Measurements from ENCODE around the gene WSCD1.

The WSCD1 gene

DNA sequence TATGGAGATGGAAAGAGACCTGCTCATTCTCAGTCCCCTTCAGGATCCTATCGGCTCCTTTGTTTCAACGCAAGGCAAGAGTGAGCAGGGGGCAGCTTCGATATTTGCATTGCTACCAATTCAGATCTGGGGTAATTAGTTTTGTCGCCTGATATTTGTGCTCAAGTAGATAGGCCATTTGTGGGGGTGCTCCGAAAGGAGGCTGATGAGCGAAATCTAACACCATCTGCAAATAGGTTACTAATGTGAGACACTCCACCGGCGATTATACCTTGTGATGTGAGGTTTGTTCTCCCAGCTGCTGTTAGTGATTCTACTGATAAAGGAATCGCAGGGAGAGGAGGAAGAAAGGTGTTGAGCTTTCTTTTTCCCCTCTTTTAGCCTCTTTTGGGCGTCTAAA lies 31.5 kb downstream of the WSCD1 start:
- Histone ChIP-seq H3K4me1 (peaks cover 9% of the 10 kb centered on the region; the same call in 1 of the 2 replicates), H3K9ac (no peak overlapping the region), H3K9me3 (no peaks in the 10 kb centered on the region), H4K20me1 (no peaks in the 10 kb centered on the region), H3K27ac (no peak overlapping the region), H3K36me3 (no peaks in the 10 kb centered on the region), H3K4me2 (no peak overlapping the region), H3K27me3 (no peaks in the 10 kb centered on the region), H3K4me3 (no peak overlapping the region)
- TF ChIP-seq Cebpa-rat (IDR thresholded peaks at IDR 0.05) = no peak

DNA sequence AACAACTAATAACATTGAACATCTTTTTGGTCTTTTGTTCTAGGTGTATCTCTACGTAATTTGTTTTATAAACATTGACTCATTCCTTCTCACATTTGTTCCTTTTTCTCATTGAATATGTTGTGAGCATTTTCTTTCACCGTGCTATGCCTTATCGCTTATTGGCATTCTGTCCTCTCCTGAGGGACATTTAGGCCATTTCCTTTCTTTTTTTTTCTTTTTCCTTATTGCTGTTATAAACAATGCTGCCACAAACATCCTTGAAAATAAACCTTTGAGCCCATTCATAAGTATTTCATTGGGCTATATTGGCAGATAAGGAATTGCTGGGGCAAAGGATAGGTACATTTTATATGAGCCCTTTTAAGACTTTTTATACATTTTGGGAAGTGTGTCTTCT lies 32.4 kb downstream of the WSCD1 start:
- Histone ChIP-seq H3K4me1 (peaks cover 6% of the 10 kb centered on the region; the same call in 1 of the 2 replicates), H3K36me3 (no peaks in the 10 kb centered on the region), H3K4me2 (no peak overlapping the region), H4K20me1 (no peaks in the 10 kb centered on the region), H3K27ac (no peak overlapping the region), H3K9ac (no peak overlapping the region), H3K4me3 (no peak overlapping the region), H3K27me3 (no peaks in the 10 kb centered on the region), H3K9me3 (no peaks in the 10 kb centered on the region)
- no peak for TF ChIP-seq Cebpa-rat (IDR thresholded peaks at IDR 0.05)

- TF ChIP-seq Cebpa-rat (IDR thresholded peaks at IDR 0.05) = no peak
- no peaks in the 10 kb centered on the region for H3K36me3 ChIP-seq
- H3K4me1 ChIP-seq = peaks cover 6% of the 10 kb centered on the region; the same call in 1 of the 2 replicates
- H4K20me1 ChIP-seq = no peaks in the 10 kb centered on the region
- H3K27me3 ChIP-seq = no peaks in the 10 kb centered on the region
- H3K9ac ChIP-seq = no peak overlapping the region
- H3K4me2 ChIP-seq = no peak overlapping the region
- H3K9me3 ChIP-seq = no peaks in the 10 kb centered on the region
- no peak overlapping the region for H3K4me3 ChIP-seq
- no peak overlapping the region for H3K27ac ChIP-seq
Observed at GRCh38 chr17:6104956-6105648, 34.9 kb downstream of the WSCD1 start.

- H4K20me1 ChIP-seq = no peaks in the 10 kb centered on the region
- H3K27ac ChIP-seq = no peak overlapping the region
- H3K27me3 ChIP-seq = no peaks in the 10 kb centered on the region
- peaks cover 6% of the 10 kb centered on the region; the same call in 1 of the 2 replicates for H3K4me1 ChIP-seq
- no peaks in the 10 kb centered on the region for H3K36me3 ChIP-seq
- TF ChIP-seq Cebpa-rat (IDR thresholded peaks at IDR 0.05) = no peak
- no peak overlapping the region for H3K9ac ChIP-seq
- H3K4me3 ChIP-seq = no peak overlapping the region
- no peaks in the 10 kb centered on the region for H3K9me3 ChIP-seq
- H3K4me2 ChIP-seq = no peak overlapping the region
Observed at GRCh38 chr17:6105649-6106007, 35.4 kb downstream of the WSCD1 start.

DNA sequence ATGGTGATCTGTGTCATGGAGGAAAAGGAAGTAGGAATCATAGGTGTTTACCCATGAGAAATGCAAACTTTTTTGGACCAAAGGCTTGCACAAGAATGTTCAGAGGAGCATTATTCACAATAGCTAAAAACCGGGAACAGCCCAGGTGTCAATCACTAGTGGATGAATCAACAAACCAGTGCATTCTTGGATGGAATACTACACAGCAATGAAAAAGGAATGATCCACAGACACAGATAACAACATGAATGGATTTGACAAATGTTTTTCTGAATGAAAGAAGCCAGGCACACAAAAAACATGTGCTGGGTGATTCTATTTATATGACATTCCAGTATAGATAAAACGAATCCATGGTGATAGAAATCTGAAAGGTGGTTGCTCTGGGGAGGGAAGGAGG lies 36.0 kb downstream of the WSCD1 start:
- Histone ChIP-seq H3K4me3 (no peak overlapping the region), H3K9ac (no peak overlapping the region), H3K4me1 (peaks cover 6% of the 10 kb centered on the region; the same call in 1 of the 2 replicates), H3K4me2 (no peak overlapping the region), H4K20me1 (no peaks in the 10 kb centered on the region), H3K36me3 (no peaks in the 10 kb centered on the region), H3K27ac (no peak overlapping the region), H3K9me3 (no peaks in the 10 kb centered on the region), H3K27me3 (no peaks in the 10 kb centered on the region)
- no peak for TF ChIP-seq Cebpa-rat (IDR thresholded peaks at IDR 0.05)

GRCh38 chr17:6107791-6108190 lies 37.6 kb downstream of the WSCD1 start:
- H3K9me3 ChIP-seq = no peaks in the 10 kb centered on the region
- H3K4me2 ChIP-seq = no peak overlapping the region
- H3K36me3 ChIP-seq = no peaks in the 10 kb centered on the region
- no peak overlapping the region for H3K9ac ChIP-seq
- no peaks in the 10 kb centered on the region for H4K20me1 ChIP-seq
- H3K27ac ChIP-seq = no peak overlapping the region
- H3K27me3 ChIP-seq = no peaks in the 10 kb centered on the region
- peaks cover 6% of the 10 kb centered on the region; the same call in 1 of the 2 replicates for H3K4me1 ChIP-seq
- H3K4me3 ChIP-seq = no peak overlapping the region
- no peak for TF ChIP-seq Cebpa-rat (IDR thresholded peaks at IDR 0.05)

DNA sequence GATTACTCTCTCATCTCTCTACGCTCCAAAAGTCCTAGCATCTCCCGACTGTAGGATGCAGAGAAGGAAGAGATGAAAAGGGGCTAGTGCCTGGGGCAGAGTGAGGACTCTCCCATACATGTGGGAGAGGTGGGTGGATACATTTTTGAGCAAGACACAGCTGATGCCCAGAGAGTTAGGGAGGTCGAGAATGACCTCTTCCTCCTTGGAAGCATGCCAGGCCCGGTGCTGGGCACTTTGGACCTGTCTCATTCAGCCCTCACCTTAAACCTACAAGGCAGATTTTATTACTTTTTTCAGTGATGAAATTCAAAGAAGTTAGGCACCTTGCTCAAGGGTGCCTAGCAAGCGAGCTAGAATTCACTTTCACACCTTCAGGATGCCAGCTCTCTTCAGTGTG lies 38.2 kb downstream of the WSCD1 start:
- no peak for TF ChIP-seq Cebpa-rat (IDR thresholded peaks at IDR 0.05)
- Histone ChIP-seq H3K4me3 (no peak overlapping the region), H4K20me1 (no peaks in the 10 kb centered on the region), H3K9me3 (no peaks in the 10 kb centered on the region), H3K27me3 (no peaks in the 10 kb centered on the region), H3K4me2 (no peak overlapping the region), H3K9ac (no peak overlapping the region), H3K36me3 (no peaks in the 10 kb centered on the region), H3K4me1 (peaks cover 5% of the 10 kb centered on the region; the same call in 1 of the 2 replicates), H3K27ac (no peak overlapping the region)

DNA sequence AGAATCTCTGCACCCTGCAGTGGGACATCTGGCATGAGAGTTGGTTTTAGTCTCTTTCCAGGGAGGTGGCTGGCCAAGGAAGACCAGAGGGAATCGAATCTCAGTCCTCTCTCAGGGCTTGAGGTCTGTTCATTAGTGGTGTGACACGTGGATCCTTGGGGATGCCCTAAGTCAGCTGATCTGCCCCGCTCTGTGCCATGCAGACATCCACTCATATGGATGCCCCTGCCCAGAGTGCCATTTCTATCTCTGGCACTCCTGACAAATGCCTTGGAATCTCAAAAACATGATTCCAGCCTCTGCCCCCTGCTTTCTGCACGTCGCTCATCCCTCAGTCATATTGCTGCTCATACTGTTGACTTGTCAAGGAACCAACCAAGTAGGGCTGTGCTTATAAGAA lies 38.8 kb downstream of the WSCD1 start:
- H4K20me1 ChIP-seq = no peaks in the 10 kb centered on the region
- no peaks in the 10 kb centered on the region for H3K4me1 ChIP-seq
- no peaks in the 10 kb centered on the region for H3K27me3 ChIP-seq

GRCh38 chr17:6109536-6109935 lies 39.4 kb downstream of the WSCD1 start:
- no peaks in the 10 kb centered on the region for H3K9me3 ChIP-seq
- no peak for TF ChIP-seq Cebpa-rat (IDR thresholded peaks at IDR 0.05)
- no peaks in the 10 kb centered on the region for H3K4me1 ChIP-seq
- no peak overlapping the region for H3K9ac ChIP-seq
- H4K20me1 ChIP-seq = no peaks in the 10 kb centered on the region
- no peaks in the 10 kb centered on the region for H3K27me3 ChIP-seq
- H3K4me2 ChIP-seq = no peak overlapping the region
- no peaks in the 10 kb centered on the region for H3K36me3 ChIP-seq
- no peak overlapping the region for H3K4me3 ChIP-seq
- H3K27ac ChIP-seq = no peak overlapping the region

More for the DNA sequence above, 38.8 kb downstream of the WSCD1 start:
- Histone ChIP-seq H3K4me2 (no peak overlapping the region), H3K27ac (no peak overlapping the region), H3K4me3 (no peak overlapping the region), H3K9me3 (no peaks in the 10 kb centered on the region), H3K9ac (no peak overlapping the region), H3K36me3 (no peaks in the 10 kb centered on the region)
- no peak for TF ChIP-seq Cebpa-rat (IDR thresholded peaks at IDR 0.05)

DNA sequence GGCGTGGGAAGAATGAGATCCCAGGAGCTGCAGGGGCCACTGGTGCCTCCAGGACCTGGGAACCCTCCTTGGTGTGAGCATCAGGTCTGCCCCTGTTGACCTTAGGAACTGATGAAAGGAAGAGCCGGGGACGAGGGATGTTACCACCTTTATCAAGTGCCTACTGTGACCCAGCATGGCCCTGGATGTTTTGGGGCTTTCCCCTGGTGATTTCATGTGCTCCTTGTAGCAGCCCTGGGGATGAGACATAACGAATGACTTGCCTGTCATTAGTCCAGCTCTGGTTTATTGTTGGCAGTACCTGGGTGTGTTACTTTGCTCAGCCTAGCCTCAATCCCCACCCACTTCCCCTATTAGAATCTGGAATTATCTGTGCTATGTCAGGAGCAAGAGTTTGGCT lies 39.9 kb downstream of the WSCD1 start:
- no peak for TF ChIP-seq Cebpa-rat (IDR thresholded peaks at IDR 0.05)
- no peak overlapping the region for H3K27ac ChIP-seq
- H3K4me1 ChIP-seq = no peaks in the 10 kb centered on the region
- no peak overlapping the region for H3K4me3 ChIP-seq
- no peaks in the 10 kb centered on the region for H3K9me3 ChIP-seq
- no peaks in the 10 kb centered on the region for H4K20me1 ChIP-seq
- no peaks in the 10 kb centered on the region for H3K27me3 ChIP-seq
- no peak overlapping the region for H3K4me2 ChIP-seq
- H3K9ac ChIP-seq = no peak overlapping the region
- no peaks in the 10 kb centered on the region for H3K36me3 ChIP-seq

DNA sequence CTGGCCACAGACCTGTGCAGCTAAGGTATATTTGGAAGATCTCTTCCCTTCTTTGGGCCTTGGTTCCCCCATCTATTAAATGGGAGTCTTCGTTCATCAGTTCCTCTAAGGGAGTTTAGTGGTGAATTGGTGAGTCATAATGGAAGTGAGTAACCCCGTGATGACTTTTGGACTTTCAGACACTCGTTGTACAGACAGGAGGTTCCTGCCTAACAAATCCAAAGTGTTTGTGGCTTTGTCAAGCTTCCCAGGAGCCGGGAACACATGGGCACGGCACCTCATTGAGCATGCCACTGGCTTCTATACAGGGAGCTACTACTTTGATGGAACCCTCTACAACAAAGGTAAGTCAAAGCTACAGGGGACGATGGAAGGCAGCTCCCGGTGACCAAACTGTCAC lies 40.4 kb downstream of the WSCD1 start:
- no peaks in the 10 kb centered on the region for H3K9me3 ChIP-seq
- TF ChIP-seq Cebpa-rat (IDR thresholded peaks at IDR 0.05) = no peak
- H3K27me3 ChIP-seq = no peaks in the 10 kb centered on the region
- no peaks in the 10 kb centered on the region for H3K4me1 ChIP-seq
- H3K27ac ChIP-seq = no peak overlapping the region
- no peak overlapping the region for H3K4me2 ChIP-seq
- no peak overlapping the region for H3K9ac ChIP-seq
- no peaks in the 10 kb centered on the region for H3K36me3 ChIP-seq
- no peaks in the 10 kb centered on the region for H4K20me1 ChIP-seq
- no peak overlapping the region for H3K4me3 ChIP-seq

Data from BLaER1 (cell line).